ENCODE measurements around the gene NF1.

- TF ChIP-seq POLR2AphosphoS5 (IDR thresholded peaks at IDR 0.05) (no peak), CTCF (IDR thresholded peaks at IDR 0.05) (no peak)
Observed at GRCh38 chr17:31079731-31080130, 15.0 kb upstream of the NF1 start.
